ENCODE results near the gene RFX7.

GRCh38 chr15:56243163-56244037, at the start of gene RFX7:
- TF ChIP-seq CTCF (IDR thresholded peaks at IDR 0.05; ENCODE audit: low read length) (no peak), EZH2 (IDR thresholded peaks at IDR 0.05; ENCODE audit: borderline replicate concordance, low read length) (no peak)
